Activated CD4-positive, alpha-beta T cell treated with anti-CD3 and anti-CD28 coated beads, Interleukin-2, amount 10 ng/mL, durations not matched to agents 24 days and 14 days (primary cell): ENCODE results near the gene TBX22. TPM values are rescaled to one million over a fixed set of nuclear protein-coding genes. Genes with fewer than 3 reads are reported as not detected.
"Not testable (repeated sequence)": the region's sequence is repeated elsewhere in the genome, so short reads cannot be mapped to it uniquely, and the experiment has no call there.

Experiments
- DNase-seq: peaks from one replicate; pipeline ENCODE4 v3.0.0; 2022
- H3K27ac Mint-ChIP-seq: one replicate; pipeline ENCODE4 v1.8.0; 2022; ENCODE audit warnings: mild to moderate bottlenecking, mixed read lengths
- H3K27me3 Mint-ChIP-seq: one replicate; pipeline ENCODE4 v1.8.0; 2022; ENCODE audit warnings: mixed read lengths
- H3K36me3 Mint-ChIP-seq: one replicate; pipeline ENCODE4 v1.8.0; 2022; ENCODE audit warnings: low read depth, mild to moderate bottlenecking, mixed read lengths
- H3K4me1 Mint-ChIP-seq: one replicate; pipeline ENCODE4 v1.8.0; 2021; ENCODE audit warnings: mixed read lengths
- H3K4me3 Mint-ChIP-seq: one replicate; pipeline ENCODE4 v1.8.0; 2022; ENCODE audit warnings: mild to moderate bottlenecking, moderate library complexity, mixed read lengths
- H3K9me3 Mint-ChIP-seq: one replicate; pipeline ENCODE4 v1.8.0; 2021; ENCODE audit warnings: mixed read lengths
- intact Hi-C: fragments of 100-400 bp; cut with micrococcal nuclease; formaldehyde crosslinking; loops from one replicate; pipeline ENCODE4 v1.15.1; 2023
- total RNA-seq: library from RNA; stranded (reverse); gene quantifications from 2 replicates; pipeline ENCODE4 v1.2.3, GENCODE V29; 2022

Gene TBX22
- not detected in 2 replicates for total RNA-seq

DNA sequence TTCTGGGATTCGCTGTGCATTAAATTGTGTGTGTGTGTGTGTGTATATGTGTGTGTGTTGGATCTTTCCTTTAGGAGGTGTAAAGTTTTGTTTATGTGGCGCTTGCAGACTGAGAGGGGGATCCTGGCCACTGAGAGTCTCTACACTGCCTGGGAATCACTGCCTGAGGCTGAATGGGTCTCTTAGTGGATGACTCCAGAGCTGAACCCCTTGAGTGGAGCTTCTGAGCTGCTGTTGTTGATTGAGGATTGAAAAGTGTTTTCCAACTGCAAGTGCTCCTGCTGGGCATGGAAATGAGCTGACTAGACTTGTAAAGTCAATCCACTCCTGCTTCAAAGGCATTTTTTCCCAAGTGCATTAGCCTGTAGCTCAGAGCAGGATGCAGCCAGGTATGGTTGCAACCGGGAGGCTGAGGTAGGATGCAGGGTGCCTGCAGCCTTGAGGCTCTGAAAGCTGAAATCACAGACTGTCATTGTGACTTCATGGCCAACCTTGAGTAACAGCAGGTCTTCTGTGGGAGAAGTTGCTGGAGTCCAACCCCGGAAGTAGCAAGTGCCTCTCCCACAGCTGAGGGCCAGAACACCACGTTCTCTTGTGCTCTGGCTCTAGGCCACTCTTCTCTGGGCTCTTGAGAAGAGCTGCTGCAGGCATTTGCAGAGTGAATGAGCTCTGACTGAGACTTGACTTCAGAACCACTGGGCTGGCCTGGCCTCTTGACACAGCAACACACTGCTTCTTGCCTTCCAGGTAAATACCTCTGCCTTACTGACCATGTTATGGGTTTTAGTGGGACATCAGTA, at the start of gene TBX22:
TBX22 (plus strand) TSS at position 613 of the 800 bp plus-strand sequence. CDS start 7,517 bp downstream, outside the sequence.
- Mint-ChIP-seq H3K4me3 (no peak within 1 kb of the TSS), H3K4me1 (no peaks in the 10 kb centered on the region), H3K36me3 (no peaks in the 10 kb centered on the region), H3K27me3 (no peaks in the 10 kb centered on the region), H3K9me3 (no peaks in the 10 kb centered on the region), H3K27ac (no peak within 1 kb of the TSS)
- intact Hi-C loops, result no loop called here
- DNase-seq, result no peak

- DNase-seq, result no peak
- H3K27me3 Mint-ChIP-seq, result no peaks in the 10 kb centered on the region
- no peak overlapping the region for H3K4me3 Mint-ChIP-seq
- H3K36me3 Mint-ChIP-seq, result no peaks in the 10 kb centered on the region
- H3K4me1 Mint-ChIP-seq, result no peaks in the 10 kb centered on the region
- intact Hi-C loops, result no loop called here
- H3K9me3 Mint-ChIP-seq, result no peaks in the 10 kb centered on the region
- no peak overlapping the region for H3K27ac Mint-ChIP-seq
Measured at GRCh38 chrX:79975605-79976004, 38.9 kb upstream of the TBX22 start.

DNA sequence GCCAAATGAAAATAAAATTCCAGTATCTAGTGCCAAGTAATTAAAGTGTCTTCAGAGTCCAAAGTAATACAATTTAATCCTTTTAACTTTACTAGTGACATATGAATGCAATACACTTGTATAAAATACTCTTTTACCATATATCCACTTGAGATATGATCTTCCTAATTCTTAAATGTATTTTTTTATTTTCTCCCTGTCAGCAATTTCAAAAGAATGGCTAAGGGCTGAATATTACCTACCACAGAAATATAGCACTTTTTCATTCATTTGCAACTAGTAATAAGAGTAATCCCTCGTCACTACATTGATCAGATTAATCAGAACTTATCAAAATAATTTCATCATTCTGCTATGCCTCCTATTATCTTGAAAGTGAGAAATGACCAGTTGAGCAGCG, 10.1 kb upstream of the TBX22 start:
- DNase-seq, result no peak
- Mint-ChIP-seq H3K4me3 (no peak overlapping the region), H3K4me1 (no peaks in the 10 kb centered on the region), H3K9me3 (no peaks in the 10 kb centered on the region), H3K36me3 (no peaks in the 10 kb centered on the region), H3K27me3 (no peaks in the 10 kb centered on the region), H3K27ac (no peak overlapping the region)
- intact Hi-C loops, result no loop called here

DNA sequence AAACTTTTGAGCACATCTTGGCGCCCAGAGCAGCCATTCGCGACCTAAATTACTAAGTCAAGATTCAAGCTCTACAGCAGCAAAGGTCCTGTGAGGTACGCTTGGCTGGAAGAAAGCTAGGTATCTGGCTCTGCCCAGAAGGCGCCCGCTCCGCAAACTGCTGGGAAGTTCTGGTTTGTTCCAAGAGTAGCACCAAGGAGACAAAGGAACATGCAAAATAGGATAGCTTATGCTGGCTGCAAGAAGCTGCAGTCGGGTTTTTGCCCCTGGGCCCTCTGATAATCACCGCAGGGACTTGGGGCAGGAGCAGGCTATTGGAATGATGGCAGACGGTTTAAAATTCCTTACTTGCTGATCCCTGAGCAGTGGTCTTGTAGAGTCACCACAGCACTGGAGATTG, 3.0 kb upstream of the TBX22 start:
- Mint-ChIP-seq H3K27me3 (no peaks in the 10 kb centered on the region), H3K4me1 (no peaks in the 10 kb centered on the region), H3K4me3 (no peak overlapping the region), H3K27ac (no peak overlapping the region), H3K9me3 (no peaks in the 10 kb centered on the region), H3K36me3 (no peaks in the 10 kb centered on the region)
- DNase-seq, result no peak
- intact Hi-C loops, result no loop called here

GRCh38 chrX:80016182-80016581, 1.6 kb downstream of the TBX22 start:
- Mint-ChIP-seq H3K27ac (no peak overlapping the region), H3K36me3 (no peaks in the 10 kb centered on the region), H3K4me1 (no peaks in the 10 kb centered on the region), H3K4me3 (no peak overlapping the region), H3K9me3 (no peaks in the 10 kb centered on the region), H3K27me3 (no peaks in the 10 kb centered on the region)
- no peak for DNase-seq
- intact Hi-C loops, result no loop called here

- no peak overlapping the region for H3K27ac Mint-ChIP-seq
- no peaks in the 10 kb centered on the region for H3K9me3 Mint-ChIP-seq
- no peaks in the 10 kb centered on the region for H3K4me1 Mint-ChIP-seq
- no peak for DNase-seq
- no peaks in the 10 kb centered on the region for H3K36me3 Mint-ChIP-seq
- H3K27me3 Mint-ChIP-seq, result peaks cover 9% of the 10 kb centered on the region
- intact Hi-C loops, result no loop called here
- H3K4me3 Mint-ChIP-seq, result no peak overlapping the region
Measured at GRCh38 chrX:80021621-80022020, 7.1 kb downstream of the TBX22 start.

DNA sequence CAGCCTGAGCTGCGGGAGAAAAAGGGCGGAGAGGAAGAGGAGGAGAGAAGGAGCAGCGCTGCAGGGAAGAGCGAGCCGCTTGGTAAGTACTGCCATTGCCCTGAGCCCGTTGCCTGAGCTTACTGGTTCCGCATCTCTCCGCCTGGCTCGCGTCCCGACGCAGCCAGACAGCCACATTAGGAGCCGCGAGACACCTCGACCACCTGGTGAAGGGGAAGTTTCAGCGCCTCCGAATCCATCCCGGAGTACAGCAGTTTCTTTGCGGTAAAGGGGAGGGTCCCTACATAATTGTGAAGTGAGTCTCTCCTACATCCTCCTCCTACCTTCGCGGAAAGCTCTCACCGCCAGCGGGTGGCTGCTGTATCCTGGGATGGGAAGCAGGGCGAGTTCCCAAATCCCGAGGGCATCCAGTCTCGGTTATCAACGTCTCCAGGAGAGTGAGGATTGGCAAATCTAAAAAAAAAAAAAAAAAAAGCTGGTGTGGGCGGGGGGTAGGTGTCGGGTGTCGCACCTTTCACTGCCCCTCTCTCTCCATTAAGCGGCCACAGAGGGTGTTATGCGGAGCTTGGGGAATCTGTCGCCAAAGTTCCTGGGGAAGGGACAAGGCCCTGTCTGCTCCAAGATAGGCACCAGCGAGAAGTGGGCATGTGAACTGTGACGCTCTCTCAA, 7.9 kb downstream of the TBX22 start:
- Mint-ChIP-seq H3K27me3 (peaks cover 9% of the 10 kb centered on the region), H3K4me1 (no peaks in the 10 kb centered on the region), H3K9me3 (no peaks in the 10 kb centered on the region), H3K4me3 (no peak overlapping the region), H3K36me3 (no peaks in the 10 kb centered on the region), H3K27ac (no peak overlapping the region)
- intact Hi-C loops, result no loop called here
- no peak for DNase-seq

GRCh38 chrX:80026116-80026515, 11.6 kb downstream of the TBX22 start:
- intact Hi-C loops, result no loop called here
- H3K9me3 Mint-ChIP-seq, result no peaks in the 10 kb centered on the region
- H3K36me3 Mint-ChIP-seq, result no peaks in the 10 kb centered on the region
- no peak for DNase-seq
- H3K4me1 Mint-ChIP-seq, result no peaks in the 10 kb centered on the region
- no peak overlapping the region for H3K4me3 Mint-ChIP-seq
- no peak overlapping the region for H3K27ac Mint-ChIP-seq
- H3K27me3 Mint-ChIP-seq, result peaks cover 9% of the 10 kb centered on the region

- H3K4me1 Mint-ChIP-seq, result not testable (repeated sequence)
Measured at GRCh38 chrX:80066156-80066555, 51.6 kb downstream of the TBX22 start.

GRCh38 chrX:80075625-80076024, 61.1 kb downstream of the TBX22 start:
- intact Hi-C loops, DNase-seq, H3K27ac Mint-ChIP-seq, H3K36me3 Mint-ChIP-seq, H3K4me3 Mint-ChIP-seq, H3K4me1 Mint-ChIP-seq, H3K9me3 Mint-ChIP-seq, H3K27me3 Mint-ChIP-seq: not testable (repeated sequence)

More at GRCh38 chrX:80066156-80066555, 51.6 kb downstream of the TBX22 start:
- H3K36me3 Mint-ChIP-seq, H3K27me3 Mint-ChIP-seq, intact Hi-C loops, H3K9me3 Mint-ChIP-seq, H3K4me3 Mint-ChIP-seq, DNase-seq, H3K27ac Mint-ChIP-seq: not testable (repeated sequence)
